Calu3 (cell line): Measurements from ENCODE around the gene LTBP2. TPM values are rescaled to one million over a fixed set of nuclear protein-coding genes. Genes with fewer than 3 reads are reported as not detected.
A peak's percentile ranks its signal among the peaks of the same experiment; 100 is the strongest.

Experiments used
- BruUV-seq: library from RNA; stranded (reverse); fragments of 400-500 nt; replicated peaks from 2 replicates; lab custom pipeline; 2021; lab: Mats Ljungman, UMichigan
- CTCF ChIA-PET: fragments of 300-600 bp; sonication (Branson Sonifier 250); formaldehyde crosslinking; loops from one replicate; lab custom pipeline; 2022; ENCODE audit warnings: antibody characterized with exemption; lab: Charles Lee
- DNase-seq: peaks from one replicate; pipeline ENCODE4 v3.0.0; 2022
- H3K27ac Mint-ChIP-seq: one replicate; pipeline ENCODE4 v1.8.0; 2022; ENCODE audit warnings: mixed read lengths; ENCODE audit not compliant: unreplicated experiment
- H3K27me3 Mint-ChIP-seq: one replicate; pipeline ENCODE4 v1.8.0; 2022; ENCODE audit warnings: mixed read lengths; ENCODE audit not compliant: unreplicated experiment
- H3K36me3 Mint-ChIP-seq: one replicate; pipeline ENCODE4 v1.8.0; 2022; ENCODE audit warnings: mild to moderate bottlenecking, moderate library complexity, mixed read lengths; ENCODE audit not compliant: insufficient read depth, unreplicated experiment
- H3K4me1 Mint-ChIP-seq: one replicate; pipeline ENCODE4 v1.8.0; 2022; ENCODE audit warnings: mild to moderate bottlenecking, low read depth, mixed read lengths; ENCODE audit not compliant: unreplicated experiment
- H3K4me3 Mint-ChIP-seq: one replicate; pipeline ENCODE4 v1.8.0; 2022; ENCODE audit warnings: mild to moderate bottlenecking, low read depth, moderate library complexity, mixed read lengths; ENCODE audit not compliant: unreplicated experiment
- H3K9me3 Mint-ChIP-seq: one replicate; pipeline ENCODE4 v1.8.0; 2022; ENCODE audit warnings: low read depth, mixed read lengths; ENCODE audit not compliant: unreplicated experiment
- CTCF ChIP-seq: fragments of 200-600 bp; IDR thresholded peaks from one replicate; pipeline ENCODE4 v1.8.0; 2022; ENCODE audit warnings: antibody characterized with exemption; ENCODE audit not compliant: unreplicated experiment
- intact Hi-C: fragments of 100-400 bp; cut with micrococcal nuclease; formaldehyde crosslinking; loops from one replicate; pipeline ENCODE4 v1.10.0; 2022; ENCODE audit not compliant: unreplicated experiment
- total RNA-seq: library from RNA; stranded (reverse); gene quantifications from 2 replicates; pipeline ENCODE4 v1.2.3, GENCODE V29; 2022

LTBP2 gene
- total RNA-seq, 1 experiment from 2014 or later: 4.3 TPM

GRCh38 chr14:74515891-74516412 is 96.1 kb downstream of the LTBP2 start:
- H3K9me3 Mint-ChIP-seq: no peaks in the 10 kb centered on the region
- H3K27ac Mint-ChIP-seq: no peak overlapping the region
- no peaks in the 10 kb centered on the region for H3K36me3 Mint-ChIP-seq
- no peaks in the 10 kb centered on the region for H3K4me1 Mint-ChIP-seq
- H3K27me3 Mint-ChIP-seq: peaks cover 10% of the 10 kb centered on the region
- no peak overlapping the region for H3K4me3 Mint-ChIP-seq
- TF ChIP-seq CTCF: no peak
- DNase-seq: no peak
- CTCF ChIA-PET: interaction anchor here (0.9 kb wide), 1 partner anchor 11 kb away, joined by 3 read pairs; no protein-coding TSS in a partner anchor
- no TSS peak for BruUV-seq
- intact Hi-C loops: no loop called here

- no peaks in the 10 kb centered on the region for H3K4me1 Mint-ChIP-seq
- no peaks in the 10 kb centered on the region for H3K36me3 Mint-ChIP-seq
- H3K27me3 Mint-ChIP-seq: peaks cover 13% of the 10 kb centered on the region
- CTCF ChIA-PET: interaction anchor here (0.7 kb wide), 1 partner anchor 60 kb away, joined by 5 read pairs; no protein-coding TSS in a partner anchor
- intact Hi-C loops: no loop called here
- H3K4me3 Mint-ChIP-seq: peak overlapping the region; percentile 15
- no peaks in the 10 kb centered on the region for H3K9me3 Mint-ChIP-seq
- no peak for TF ChIP-seq CTCF
- no TSS peak for BruUV-seq
- DNase-seq: peak; percentile 58
- H3K27ac Mint-ChIP-seq: no peak overlapping the region
These were observed 97.5 kb downstream of the LTBP2 start for GRCh38 chr14:74514471-74514941.

GRCh38 chr14:74511966-74512830 is 99.8 kb downstream of the LTBP2 start:
- no peak for DNase-seq
- CTCF ChIA-PET: interaction anchor here (0.7 to 0.8 kb wide), 2 partner anchors 10 to 60 kb away, joined by 3 read pairs; no protein-coding TSS in a partner anchor
- Mint-ChIP-seq H3K36me3 (no peaks in the 10 kb centered on the region), H3K9me3 (no peaks in the 10 kb centered on the region), H3K27me3 (peaks cover 26% of the 10 kb centered on the region), H3K4me1 (no peaks in the 10 kb centered on the region), H3K27ac (no peak overlapping the region), H3K4me3 (no peak overlapping the region)
- intact Hi-C loops: no loop called here
- no TSS peak for BruUV-seq
- TF ChIP-seq CTCF: no peak

GRCh38 chr14:74510959-74511409 is 101.1 kb downstream of the LTBP2 start:
- Mint-ChIP-seq H3K9me3 (no peaks in the 10 kb centered on the region), H3K36me3 (no peaks in the 10 kb centered on the region), H3K27me3 (peaks cover 34% of the 10 kb centered on the region), H3K27ac (no peak overlapping the region), H3K4me3 (no peak overlapping the region), H3K4me1 (no peaks in the 10 kb centered on the region)
- CTCF ChIA-PET: no interaction called here
- intact Hi-C loops: no loop called here
- no TSS peak for BruUV-seq
- no peak for DNase-seq
- TF ChIP-seq CTCF: no peak
